ENCODE results near the gene GGT6.

DNA sequence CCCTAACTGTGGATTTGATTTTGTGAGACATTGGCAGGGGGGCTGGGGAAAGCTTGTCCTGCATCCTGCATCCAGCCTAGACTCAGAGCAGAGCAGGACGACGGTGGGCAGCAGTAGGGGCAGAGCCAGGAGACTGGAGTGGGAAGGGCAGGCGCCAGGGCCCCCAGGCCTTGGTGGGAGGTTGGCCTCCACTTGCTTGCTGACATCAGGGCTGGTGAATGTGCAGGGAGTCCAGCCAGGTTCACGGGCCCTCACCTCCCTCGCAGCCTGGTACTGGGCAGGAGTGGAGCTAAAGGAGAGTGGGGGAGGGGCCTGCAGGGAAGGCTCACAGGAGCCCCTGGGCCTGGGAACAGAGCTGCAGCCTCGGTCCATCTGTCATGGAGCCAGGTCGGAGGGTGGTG lies 21.7 kb upstream of the GGT6 start:
- TF ChIP-seq, protein P1, sequence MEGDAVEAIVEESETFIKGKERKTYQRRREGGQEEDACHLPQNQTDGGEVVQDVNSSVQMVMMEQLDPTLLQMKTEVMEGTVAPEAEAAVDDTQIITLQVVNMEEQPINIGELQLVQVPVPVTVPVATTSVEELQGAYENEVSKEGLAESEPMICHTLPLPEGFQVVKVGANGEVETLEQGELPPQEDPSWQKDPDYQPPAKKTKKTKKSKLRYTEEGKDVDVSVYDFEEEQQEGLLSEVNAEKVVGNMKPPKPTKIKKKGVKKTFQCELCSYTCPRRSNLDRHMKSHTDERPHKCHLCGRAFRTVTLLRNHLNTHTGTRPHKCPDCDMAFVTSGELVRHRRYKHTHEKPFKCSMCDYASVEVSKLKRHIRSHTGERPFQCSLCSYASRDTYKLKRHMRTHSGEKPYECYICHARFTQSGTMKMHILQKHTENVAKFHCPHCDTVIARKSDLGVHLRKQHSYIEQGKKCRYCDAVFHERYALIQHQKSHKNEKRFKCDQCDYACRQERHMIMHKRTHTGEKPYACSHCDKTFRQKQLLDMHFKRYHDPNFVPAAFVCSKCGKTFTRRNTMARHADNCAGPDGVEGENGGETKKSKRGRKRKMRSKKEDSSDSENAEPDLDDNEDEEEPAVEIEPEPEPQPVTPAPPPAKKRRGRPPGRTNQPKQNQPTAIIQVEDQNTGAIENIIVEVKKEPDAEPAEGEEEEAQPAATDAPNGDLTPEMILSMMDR (tag by site-specific recombination; IDR thresholded peaks at IDR 0.05), result no peak
- no peak for TF ChIP-seq MYNN (tag by site-specific recombination; IDR thresholded peaks at IDR 0.05; ENCODE audit: borderline replicate concordance)
- TF ChIP-seq, protein P2, sequence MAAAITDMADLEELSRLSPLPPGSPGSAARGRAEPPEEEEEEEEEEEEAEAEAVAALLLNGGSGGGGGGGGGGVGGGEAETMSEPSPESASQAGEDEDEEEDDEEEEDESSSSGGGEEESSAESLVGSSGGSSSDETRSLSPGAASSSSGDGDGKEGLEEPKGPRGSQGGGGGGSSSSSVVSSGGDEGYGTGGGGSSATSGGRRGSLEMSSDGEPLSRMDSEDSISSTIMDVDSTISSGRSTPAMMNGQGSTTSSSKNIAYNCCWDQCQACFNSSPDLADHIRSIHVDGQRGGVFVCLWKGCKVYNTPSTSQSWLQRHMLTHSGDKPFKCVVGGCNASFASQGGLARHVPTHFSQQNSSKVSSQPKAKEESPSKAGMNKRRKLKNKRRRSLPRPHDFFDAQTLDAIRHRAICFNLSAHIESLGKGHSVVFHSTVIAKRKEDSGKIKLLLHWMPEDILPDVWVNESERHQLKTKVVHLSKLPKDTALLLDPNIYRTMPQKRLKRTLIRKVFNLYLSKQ (tag by site-specific recombination; IDR thresholded peaks at IDR 0.05; ENCODE audit: borderline replicate concordance), result no peak
- no peak for TF ChIP-seq ZXDB (tag by site-specific recombination; IDR thresholded peaks at IDR 0.05)
- TF ChIP-seq, protein P3, sequence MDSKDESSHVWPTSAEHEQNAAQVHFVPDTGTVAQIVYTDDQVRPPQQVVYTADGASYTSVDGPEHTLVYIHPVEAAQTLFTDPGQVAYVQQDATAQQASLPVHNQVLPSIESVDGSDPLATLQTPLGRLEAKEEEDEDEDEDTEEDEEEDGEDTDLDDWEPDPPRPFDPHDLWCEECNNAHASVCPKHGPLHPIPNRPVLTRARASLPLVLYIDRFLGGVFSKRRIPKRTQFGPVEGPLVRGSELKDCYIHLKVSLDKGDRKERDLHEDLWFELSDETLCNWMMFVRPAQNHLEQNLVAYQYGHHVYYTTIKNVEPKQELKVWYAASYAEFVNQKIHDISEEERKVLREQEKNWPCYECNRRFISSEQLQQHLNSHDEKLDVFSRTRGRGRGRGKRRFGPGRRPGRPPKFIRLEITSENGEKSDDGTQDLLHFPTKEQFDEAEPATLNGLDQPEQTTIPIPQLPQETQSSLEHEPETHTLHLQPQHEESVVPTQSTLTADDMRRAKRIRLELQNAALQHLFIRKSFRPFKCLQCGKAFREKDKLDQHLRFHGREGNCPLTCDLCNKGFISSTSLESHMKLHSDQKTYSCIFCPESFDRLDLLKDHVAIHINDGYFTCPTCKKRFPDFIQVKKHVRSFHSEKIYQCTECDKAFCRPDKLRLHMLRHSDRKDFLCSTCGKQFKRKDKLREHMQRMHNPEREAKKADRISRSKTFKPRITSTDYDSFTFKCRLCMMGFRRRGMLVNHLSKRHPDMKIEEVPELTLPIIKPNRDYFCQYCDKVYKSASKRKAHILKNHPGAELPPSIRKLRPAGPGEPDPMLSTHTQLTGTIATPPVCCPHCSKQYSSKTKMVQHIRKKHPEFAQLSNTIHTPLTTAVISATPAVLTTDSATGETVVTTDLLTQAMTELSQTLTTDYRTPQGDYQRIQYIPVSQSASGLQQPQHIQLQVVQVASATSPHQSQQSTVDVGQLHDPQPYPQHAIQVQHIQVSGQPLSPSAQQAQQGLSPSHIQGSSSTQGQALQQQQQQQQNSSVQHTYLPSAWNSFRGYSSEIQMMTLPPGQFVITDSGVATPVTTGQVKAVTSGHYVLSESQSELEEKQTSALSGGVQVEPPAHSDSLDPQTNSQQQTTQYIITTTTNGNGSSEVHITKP (tag by site-specific recombination; IDR thresholded peaks at IDR 0.05), result no peak
- TF ChIP-seq, protein P4, sequence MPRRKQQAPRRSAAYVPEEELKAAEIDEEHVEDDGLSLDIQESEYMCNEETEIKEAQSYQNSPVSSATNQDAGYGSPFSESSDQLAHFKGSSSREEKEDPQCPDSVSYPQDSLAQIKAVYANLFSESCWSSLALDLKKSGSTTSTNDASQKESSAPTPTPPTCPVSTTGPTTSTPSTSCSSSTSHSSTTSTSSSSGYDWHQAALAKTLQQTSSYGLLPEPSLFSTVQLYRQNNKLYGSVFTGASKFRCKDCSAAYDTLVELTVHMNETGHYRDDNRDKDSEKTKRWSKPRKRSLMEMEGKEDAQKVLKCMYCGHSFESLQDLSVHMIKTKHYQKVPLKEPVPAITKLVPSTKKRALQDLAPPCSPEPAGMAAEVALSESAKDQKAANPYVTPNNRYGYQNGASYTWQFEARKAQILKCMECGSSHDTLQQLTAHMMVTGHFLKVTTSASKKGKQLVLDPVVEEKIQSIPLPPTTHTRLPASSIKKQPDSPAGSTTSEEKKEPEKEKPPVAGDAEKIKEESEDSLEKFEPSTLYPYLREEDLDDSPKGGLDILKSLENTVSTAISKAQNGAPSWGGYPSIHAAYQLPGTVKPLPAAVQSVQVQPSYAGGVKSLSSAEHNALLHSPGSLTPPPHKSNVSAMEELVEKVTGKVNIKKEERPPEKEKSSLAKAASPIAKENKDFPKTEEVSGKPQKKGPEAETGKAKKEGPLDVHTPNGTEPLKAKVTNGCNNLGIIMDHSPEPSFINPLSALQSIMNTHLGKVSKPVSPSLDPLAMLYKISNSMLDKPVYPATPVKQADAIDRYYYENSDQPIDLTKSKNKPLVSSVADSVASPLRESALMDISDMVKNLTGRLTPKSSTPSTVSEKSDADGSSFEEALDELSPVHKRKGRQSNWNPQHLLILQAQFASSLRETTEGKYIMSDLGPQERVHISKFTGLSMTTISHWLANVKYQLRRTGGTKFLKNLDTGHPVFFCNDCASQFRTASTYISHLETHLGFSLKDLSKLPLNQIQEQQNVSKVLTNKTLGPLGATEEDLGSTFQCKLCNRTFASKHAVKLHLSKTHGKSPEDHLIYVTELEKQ (tag by site-specific recombination; IDR thresholded peaks at IDR 0.05; ENCODE audit: borderline replicate concordance), result no peak
- no peak for TF ChIP-seq ZNF114 (tag by site-specific recombination; IDR thresholded peaks at IDR 0.05)
- no peak for TF ChIP-seq PRDM1 (tag by site-specific recombination; IDR thresholded peaks at IDR 0.05)
- no peak for TF ChIP-seq SALL2 (tag by site-specific recombination; IDR thresholded peaks at IDR 0.05; ENCODE audit: borderline replicate concordance)
- TF ChIP-seq ZNF140 (tag by site-specific recombination; IDR thresholded peaks at IDR 0.05), result no peak
- TF ChIP-seq, protein P5, sequence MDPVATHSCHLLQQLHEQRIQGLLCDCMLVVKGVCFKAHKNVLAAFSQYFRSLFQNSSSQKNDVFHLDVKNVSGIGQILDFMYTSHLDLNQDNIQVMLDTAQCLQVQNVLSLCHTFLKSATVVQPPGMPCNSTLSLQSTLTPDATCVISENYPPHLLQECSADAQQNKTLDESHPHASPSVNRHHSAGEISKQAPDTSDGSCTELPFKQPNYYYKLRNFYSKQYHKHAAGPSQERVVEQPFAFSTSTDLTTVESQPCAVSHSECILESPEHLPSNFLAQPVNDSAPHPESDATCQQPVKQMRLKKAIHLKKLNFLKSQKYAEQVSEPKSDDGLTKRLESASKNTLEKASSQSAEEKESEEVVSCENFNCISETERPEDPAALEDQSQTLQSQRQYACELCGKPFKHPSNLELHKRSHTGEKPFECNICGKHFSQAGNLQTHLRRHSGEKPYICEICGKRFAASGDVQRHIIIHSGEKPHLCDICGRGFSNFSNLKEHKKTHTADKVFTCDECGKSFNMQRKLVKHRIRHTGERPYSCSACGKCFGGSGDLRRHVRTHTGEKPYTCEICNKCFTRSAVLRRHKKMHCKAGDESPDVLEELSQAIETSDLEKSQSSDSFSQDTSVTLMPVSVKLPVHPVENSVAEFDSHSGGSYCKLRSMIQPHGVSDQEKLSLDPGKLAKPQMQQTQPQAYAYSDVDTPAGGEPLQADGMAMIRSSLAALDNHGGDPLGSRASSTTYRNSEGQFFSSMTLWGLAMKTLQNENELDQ (tag by site-specific recombination; IDR thresholded peaks at IDR 0.05; ENCODE audit: low read depth), result no peak
- TF ChIP-seq, protein P6, sequence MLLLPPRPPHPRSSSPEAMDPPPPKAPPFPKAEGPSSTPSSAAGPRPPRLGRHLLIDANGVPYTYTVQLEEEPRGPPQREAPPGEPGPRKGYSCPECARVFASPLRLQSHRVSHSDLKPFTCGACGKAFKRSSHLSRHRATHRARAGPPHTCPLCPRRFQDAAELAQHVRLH (tag by site-specific recombination; IDR thresholded peaks at IDR 0.05), result no peak

Measured in HEK293 (cell line).